Measurements from ENCODE around the gene IRAK2.

IRAK2 gene

DNA sequence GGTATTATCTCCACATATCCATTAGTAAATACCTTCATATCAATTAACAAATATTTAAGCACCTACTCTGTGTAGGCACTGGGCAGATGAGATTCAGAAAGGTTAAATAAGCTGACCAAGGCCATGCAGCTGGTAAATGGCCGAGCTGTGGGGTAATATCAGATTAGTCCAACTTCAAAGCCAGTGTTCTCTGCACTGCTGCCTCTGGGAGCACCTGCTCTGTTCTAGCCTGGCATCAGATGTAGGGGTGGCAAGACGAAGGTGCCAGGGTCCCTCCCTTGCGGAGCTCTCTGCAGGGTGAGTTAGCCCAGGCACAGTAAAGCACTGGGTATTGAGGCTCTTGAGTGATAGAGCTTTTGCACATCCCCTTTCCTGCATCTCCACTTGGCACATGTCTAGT is 89.0 kb downstream of the IRAK2 start (continued):
- TF ChIP-seq, protein P1, sequence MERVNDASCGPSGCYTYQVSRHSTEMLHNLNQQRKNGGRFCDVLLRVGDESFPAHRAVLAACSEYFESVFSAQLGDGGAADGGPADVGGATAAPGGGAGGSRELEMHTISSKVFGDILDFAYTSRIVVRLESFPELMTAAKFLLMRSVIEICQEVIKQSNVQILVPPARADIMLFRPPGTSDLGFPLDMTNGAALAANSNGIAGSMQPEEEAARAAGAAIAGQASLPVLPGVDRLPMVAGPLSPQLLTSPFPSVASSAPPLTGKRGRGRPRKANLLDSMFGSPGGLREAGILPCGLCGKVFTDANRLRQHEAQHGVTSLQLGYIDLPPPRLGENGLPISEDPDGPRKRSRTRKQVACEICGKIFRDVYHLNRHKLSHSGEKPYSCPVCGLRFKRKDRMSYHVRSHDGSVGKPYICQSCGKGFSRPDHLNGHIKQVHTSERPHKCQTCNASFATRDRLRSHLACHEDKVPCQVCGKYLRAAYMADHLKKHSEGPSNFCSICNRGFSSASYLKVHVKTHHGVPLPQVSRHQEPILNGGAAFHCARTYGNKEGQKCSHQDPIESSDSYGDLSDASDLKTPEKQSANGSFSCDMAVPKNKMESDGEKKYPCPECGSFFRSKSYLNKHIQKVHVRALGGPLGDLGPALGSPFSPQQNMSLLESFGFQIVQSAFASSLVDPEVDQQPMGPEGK (CRISPR knock-in tag; IDR thresholded peaks at IDR 0.05; ENCODE audit: borderline replicate concordance): no peak

DNA sequence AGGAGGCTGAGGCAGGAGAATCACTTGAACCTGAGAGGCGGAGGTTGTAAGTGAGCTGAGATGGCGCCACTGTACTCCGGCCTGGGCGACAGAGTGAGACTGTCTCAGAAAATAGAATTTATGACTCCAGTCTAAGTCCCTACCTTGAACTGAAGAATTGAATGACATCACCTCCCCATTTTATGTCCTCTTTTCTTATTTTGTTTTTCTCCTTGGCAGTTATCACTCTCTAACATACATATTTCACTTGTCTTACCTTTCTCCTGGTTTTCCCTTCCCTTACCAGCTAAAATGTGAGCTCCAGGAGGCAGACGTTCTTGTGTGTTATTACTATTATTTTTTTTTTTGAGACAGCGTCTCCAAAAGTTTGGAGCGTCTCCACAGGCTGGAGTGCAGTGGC is 91.1 kb downstream of the IRAK2 start:
- TF ChIP-seq, protein P1 (CRISPR knock-in tag; IDR thresholded peaks at IDR 0.05; ENCODE audit: borderline replicate concordance): no peak
- TF ChIP-seq, protein P2, sequence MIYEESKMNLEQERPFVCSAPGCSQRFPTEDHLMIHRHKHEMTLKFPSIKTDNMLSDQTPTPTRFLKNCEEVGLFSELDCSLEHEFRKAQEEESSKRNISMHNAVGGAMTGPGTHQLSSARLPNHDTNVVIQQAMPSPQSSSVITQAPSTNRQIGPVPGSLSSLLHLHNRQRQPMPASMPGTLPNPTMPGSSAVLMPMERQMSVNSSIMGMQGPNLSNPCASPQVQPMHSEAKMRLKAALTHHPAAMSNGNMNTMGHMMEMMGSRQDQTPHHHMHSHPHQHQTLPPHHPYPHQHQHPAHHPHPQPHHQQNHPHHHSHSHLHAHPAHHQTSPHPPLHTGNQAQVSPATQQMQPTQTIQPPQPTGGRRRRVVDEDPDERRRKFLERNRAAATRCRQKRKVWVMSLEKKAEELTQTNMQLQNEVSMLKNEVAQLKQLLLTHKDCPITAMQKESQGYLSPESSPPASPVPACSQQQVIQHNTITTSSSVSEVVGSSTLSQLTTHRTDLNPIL (CRISPR knock-in tag; IDR thresholded peaks at IDR 0.05; ENCODE audit: low read depth): no peak
- no peak for TF ChIP-seq PPARA (CRISPR knock-in tag; IDR thresholded peaks at IDR 0.05; ENCODE audit: borderline replicate concordance)
- ATAC-seq: no peak

DNA sequence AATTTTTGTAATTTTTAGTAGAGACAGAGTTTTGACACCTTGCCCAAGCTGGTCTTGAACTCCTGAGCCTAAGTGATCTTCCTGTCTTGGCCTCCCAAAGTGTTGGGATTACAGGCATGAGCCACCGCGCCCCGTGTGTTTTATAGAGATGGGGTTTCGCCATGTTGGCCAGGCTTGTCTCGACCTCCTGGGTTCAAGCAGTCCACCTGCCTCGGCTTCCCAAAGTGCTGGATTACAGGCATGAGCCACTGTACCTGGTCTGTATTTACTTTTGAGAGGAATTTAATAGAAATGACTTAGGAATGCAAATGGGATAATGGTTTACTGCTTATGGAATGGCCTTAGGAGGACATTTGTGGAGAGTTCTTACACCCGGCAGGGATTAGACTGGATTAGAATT is 94.3 kb downstream of the IRAK2 start:
- TF ChIP-seq ZNF8 (CRISPR knock-in tag; IDR thresholded peaks at IDR 0.05): no peak
- TF ChIP-seq, protein P3, sequence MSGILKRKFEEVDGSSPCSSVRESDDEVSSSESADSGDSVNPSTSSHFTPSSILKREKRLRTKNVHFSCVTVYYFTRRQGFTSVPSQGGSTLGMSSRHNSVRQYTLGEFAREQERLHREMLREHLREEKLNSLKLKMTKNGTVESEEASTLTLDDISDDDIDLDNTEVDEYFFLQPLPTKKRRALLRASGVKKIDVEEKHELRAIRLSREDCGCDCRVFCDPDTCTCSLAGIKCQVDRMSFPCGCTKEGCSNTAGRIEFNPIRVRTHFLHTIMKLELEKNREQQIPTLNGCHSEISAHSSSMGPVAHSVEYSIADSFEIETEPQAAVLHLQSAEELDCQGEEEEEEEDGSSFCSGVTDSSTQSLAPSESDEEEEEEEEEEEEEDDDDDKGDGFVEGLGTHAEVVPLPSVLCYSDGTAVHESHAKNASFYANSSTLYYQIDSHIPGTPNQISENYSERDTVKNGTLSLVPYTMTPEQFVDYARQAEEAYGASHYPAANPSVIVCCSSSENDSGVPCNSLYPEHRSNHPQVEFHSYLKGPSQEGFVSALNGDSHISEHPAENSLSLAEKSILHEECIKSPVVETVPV (CRISPR knock-in tag; IDR thresholded peaks at IDR 0.05): no peak
- TF ChIP-seq ZFP3 (CRISPR knock-in tag; IDR thresholded peaks at IDR 0.05): no peak
- TF ChIP-seq ZNF70 (CRISPR knock-in tag; IDR thresholded peaks at IDR 0.05): no peak
- TF ChIP-seq, protein P4, sequence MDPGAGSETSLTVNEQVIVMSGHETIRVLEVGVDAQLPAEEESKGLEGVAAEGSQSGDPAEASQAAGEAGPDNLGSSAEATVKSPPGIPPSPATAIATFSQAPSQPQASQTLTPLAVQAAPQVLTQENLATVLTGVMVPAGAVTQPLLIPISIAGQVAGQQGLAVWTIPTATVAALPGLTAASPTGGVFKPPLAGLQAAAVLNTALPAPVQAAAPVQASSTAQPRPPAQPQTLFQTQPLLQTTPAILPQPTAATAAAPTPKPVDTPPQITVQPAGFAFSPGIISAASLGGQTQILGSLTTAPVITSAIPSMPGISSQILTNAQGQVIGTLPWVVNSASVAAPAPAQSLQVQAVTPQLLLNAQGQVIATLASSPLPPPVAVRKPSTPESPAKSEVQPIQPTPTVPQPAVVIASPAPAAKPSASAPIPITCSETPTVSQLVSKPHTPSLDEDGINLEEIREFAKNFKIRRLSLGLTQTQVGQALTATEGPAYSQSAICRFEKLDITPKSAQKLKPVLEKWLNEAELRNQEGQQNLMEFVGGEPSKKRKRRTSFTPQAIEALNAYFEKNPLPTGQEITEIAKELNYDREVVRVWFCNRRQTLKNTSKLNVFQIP (CRISPR knock-in tag; IDR thresholded peaks at IDR 0.05; ENCODE audit: borderline replicate concordance, low read depth): no peak
- no peak for TF ChIP-seq ZNF565 (CRISPR knock-in tag; conservative IDR thresholded peaks at IDR 0.05; ENCODE audit: low read depth)
- TF ChIP-seq CSDC2 (CRISPR knock-in tag; IDR thresholded peaks at IDR 0.05): no peak
- TF ChIP-seq, protein P2 (CRISPR knock-in tag; IDR thresholded peaks at IDR 0.05; ENCODE audit: low read depth): no peak
- TF ChIP-seq ISL1 (CRISPR knock-in tag; IDR thresholded peaks at IDR 0.05): no peak
- no peak for TF ChIP-seq TOX (CRISPR knock-in tag; IDR thresholded peaks at IDR 0.05; ENCODE audit: borderline replicate concordance)
- TF ChIP-seq ESRRG (CRISPR knock-in tag; IDR thresholded peaks at IDR 0.05): no peak
- TF ChIP-seq, protein P5, sequence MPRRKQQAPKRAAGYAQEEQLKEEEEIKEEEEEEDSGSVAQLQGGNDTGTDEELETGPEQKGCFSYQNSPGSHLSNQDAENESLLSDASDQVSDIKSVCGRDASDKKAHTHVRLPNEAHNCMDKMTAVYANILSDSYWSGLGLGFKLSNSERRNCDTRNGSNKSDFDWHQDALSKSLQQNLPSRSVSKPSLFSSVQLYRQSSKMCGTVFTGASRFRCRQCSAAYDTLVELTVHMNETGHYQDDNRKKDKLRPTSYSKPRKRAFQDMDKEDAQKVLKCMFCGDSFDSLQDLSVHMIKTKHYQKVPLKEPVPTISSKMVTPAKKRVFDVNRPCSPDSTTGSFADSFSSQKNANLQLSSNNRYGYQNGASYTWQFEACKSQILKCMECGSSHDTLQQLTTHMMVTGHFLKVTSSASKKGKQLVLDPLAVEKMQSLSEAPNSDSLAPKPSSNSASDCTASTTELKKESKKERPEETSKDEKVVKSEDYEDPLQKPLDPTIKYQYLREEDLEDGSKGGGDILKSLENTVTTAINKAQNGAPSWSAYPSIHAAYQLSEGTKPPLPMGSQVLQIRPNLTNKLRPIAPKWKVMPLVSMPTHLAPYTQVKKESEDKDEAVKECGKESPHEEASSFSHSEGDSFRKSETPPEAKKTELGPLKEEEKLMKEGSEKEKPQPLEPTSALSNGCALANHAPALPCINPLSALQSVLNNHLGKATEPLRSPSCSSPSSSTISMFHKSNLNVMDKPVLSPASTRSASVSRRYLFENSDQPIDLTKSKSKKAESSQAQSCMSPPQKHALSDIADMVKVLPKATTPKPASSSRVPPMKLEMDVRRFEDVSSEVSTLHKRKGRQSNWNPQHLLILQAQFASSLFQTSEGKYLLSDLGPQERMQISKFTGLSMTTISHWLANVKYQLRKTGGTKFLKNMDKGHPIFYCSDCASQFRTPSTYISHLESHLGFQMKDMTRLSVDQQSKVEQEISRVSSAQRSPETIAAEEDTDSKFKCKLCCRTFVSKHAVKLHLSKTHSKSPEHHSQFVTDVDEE (CRISPR knock-in tag; IDR thresholded peaks at IDR 0.05): no peak
- no peak for TF ChIP-seq BACH2 (CRISPR knock-in tag; IDR thresholded peaks at IDR 0.05; ENCODE audit: borderline replicate concordance)
- TF ChIP-seq PPARA (CRISPR knock-in tag; IDR thresholded peaks at IDR 0.05; ENCODE audit: borderline replicate concordance): no peak
- no peak for TF ChIP-seq RARB (CRISPR knock-in tag; IDR thresholded peaks at IDR 0.05)
- no peak for ATAC-seq

All from SK-N-SH treated with all-trans-retinoic acid at 6 μM for 48 hours (cell line).